A673 (cell line): ENCODE data around the gene THSD8. TPM values are rescaled to one million over a fixed set of nuclear protein-coding genes. Genes with fewer than 3 reads are reported as not detected.

Experiments
- BruUV-seq: library from RNA; stranded (reverse); fragments of 400-500 nt; replicated peaks from 2 replicates; lab custom pipeline; 2021; lab: Mats Ljungman, UMichigan
- CTCF ChIA-PET: fragments of 300-600 bp; sonication (Branson Sonifier 250); formaldehyde crosslinking; loops from one replicate; lab custom pipeline; 2022; ENCODE audit warnings: antibody characterized with exemption; lab: Charles Lee
- POLR2A ChIA-PET: fragments of 300-600 bp; sonication (Branson Sonifier 250); formaldehyde crosslinking; loops from one replicate; lab custom pipeline; 2022; ENCODE audit warnings: antibody characterized with exemption; ENCODE audit not compliant: low non-redundant PET; lab: Charles Lee
- DNase-seq: peaks from one replicate; pipeline ENCODE4 v3.0.0-alpha.2; 2015; ENCODE audit warnings: low spot score
- H3K27ac ChIP-seq: fragments of 200-600 bp; sonication (generic); 2 replicates; pipeline ENCODE4 v1.5.1; 2016; ENCODE audit warnings: mixed run types, low read depth, mild to moderate bottlenecking, mixed read lengths, antibody characterized with exemption, low read length; ENCODE audit not compliant: poor library complexity, severe bottlenecking
- H3K27me3 ChIP-seq: fragments of 200-600 bp; sonication (generic); replicated peaks from 2 replicates; pipeline ENCODE4 v1.6.1; 2017; ENCODE audit warnings: mixed run types, low read depth, mild to moderate bottlenecking, mixed read lengths, antibody characterized with exemption, low read length; ENCODE audit not compliant: insufficient read depth, poor library complexity
- H3K36me3 ChIP-seq: fragments of 200-600 bp; sonication (generic); 2 replicates; pipeline ENCODE4 v1.6.1; 2016; ENCODE audit warnings: mixed run types, mild to moderate bottlenecking, mixed read lengths, antibody characterized with exemption, low read length; ENCODE audit not compliant: insufficient read depth, poor library complexity, severe bottlenecking
- H3K4me1 ChIP-seq: fragments of 200-600 bp; sonication (generic); 2 replicates; pipeline ENCODE4 v1.6.1; 2017; ENCODE audit warnings: mixed run types, mild to moderate bottlenecking, mixed read lengths, antibody characterized with exemption, low read length; ENCODE audit not compliant: insufficient read depth, poor library complexity, severe bottlenecking
- H3K4me3 ChIP-seq: fragments of 200-600 bp; sonication (generic); 2 replicates; pipeline ENCODE4 v1.5.1; 2016; ENCODE audit warnings: low read depth, mixed run types, mild to moderate bottlenecking, mixed read lengths, low read length; ENCODE audit not compliant: poor library complexity, severe bottlenecking
- H3K9me3 ChIP-seq: fragments of 200-600 bp; sonication (generic); 2 replicates; pipeline ENCODE4 v1.6.1; 2016; ENCODE audit warnings: mixed run types, low read depth, mild to moderate bottlenecking, mixed read lengths, antibody characterized with exemption, low read length; ENCODE audit not compliant: poor library complexity, severe bottlenecking
- EZH2 ChIP-seq: fragments of 200-600 bp; sonication (generic); IDR thresholded peaks from 2 replicates; pipeline ENCODE4 v1.6.1; 2017; ENCODE audit warnings: borderline replicate concordance, low read depth, mild to moderate bottlenecking, mixed read lengths, antibody characterized with exemption, low read length; ENCODE audit not compliant: poor library complexity, severe bottlenecking
- intact Hi-C: fragments of 100-400 bp; cut with micrococcal nuclease; formaldehyde crosslinking; loops from one replicate; pipeline ENCODE4 v1.10.0; 2022; ENCODE audit not compliant: unreplicated experiment
- total RNA-seq: library from RNA; stranded (reverse); gene quantifications from 2 replicates; pipeline ENCODE4 v1.2.3, GENCODE V29; 2021
- TF ChIP-seq, protein P1 (sequence below): fragments of 300-800, 200-600 bp; sonication (generic); conservative IDR thresholded peaks from 2 replicates; pipeline ENCODE4 v1.5.1; 2017; ENCODE audit warnings: low read depth, mild to moderate bottlenecking, antibody characterized with exemption, low read length, moderate library complexity, mixed read lengths

THSD8 gene
- total RNA-seq, 1 experiment from 2014 or later, result 45.2 TPM

DNA sequence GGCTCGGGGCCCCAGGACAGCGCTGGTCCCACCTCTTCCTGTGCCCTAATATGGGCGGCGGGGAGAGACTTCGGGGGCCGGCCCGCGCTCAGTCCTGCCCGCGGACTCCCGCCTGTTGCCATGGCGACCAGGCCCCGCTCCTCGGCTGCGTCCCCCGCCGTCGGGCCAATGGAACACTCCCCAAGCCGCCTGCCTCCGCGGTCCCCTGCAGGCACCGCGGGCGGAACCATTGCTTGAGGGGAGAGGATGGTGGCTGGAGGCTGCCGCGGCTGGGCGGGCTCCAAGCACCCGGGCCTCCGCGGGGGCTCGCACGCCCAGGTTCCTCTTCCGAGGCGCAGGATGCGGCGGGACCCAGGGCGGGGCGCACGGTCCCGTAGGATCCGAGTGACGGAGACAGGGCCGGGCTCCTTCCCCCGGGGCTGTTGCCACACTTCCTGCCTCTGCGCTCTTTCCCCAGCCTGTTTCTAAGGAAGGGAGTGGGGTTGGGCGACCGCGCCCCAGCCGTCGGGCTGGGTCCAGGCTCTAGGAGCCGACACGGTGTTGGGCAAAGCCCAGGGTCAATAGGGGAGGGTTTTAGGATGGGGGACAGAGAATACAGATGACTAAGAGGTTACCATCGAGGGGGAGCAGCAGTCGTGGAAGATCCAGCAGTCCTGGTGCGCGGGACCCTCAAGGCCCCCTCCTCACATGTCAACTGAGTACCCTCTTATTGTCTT lies 11.8 kb upstream of the THSD8 start:
- CTCF ChIA-PET, result interaction anchor here (0.6 kb wide), 1 partner anchor 14 kb away, joined by 3 read pairs; no protein-coding TSS in a partner anchor
- Histone ChIP-seq H3K27me3 (no peaks in the 10 kb centered on the region), H3K27ac (peak overlapping the region; percentile 98), H3K9me3 (no peaks in the 10 kb centered on the region), H3K4me3 (peak overlapping the region; percentile 59), H3K36me3 (no peaks in the 10 kb centered on the region), H3K4me1 (peaks cover 34% of the 10 kb centered on the region)
- DNase-seq, result peak; percentile 99
- TF ChIP-seq, protein P1, sequence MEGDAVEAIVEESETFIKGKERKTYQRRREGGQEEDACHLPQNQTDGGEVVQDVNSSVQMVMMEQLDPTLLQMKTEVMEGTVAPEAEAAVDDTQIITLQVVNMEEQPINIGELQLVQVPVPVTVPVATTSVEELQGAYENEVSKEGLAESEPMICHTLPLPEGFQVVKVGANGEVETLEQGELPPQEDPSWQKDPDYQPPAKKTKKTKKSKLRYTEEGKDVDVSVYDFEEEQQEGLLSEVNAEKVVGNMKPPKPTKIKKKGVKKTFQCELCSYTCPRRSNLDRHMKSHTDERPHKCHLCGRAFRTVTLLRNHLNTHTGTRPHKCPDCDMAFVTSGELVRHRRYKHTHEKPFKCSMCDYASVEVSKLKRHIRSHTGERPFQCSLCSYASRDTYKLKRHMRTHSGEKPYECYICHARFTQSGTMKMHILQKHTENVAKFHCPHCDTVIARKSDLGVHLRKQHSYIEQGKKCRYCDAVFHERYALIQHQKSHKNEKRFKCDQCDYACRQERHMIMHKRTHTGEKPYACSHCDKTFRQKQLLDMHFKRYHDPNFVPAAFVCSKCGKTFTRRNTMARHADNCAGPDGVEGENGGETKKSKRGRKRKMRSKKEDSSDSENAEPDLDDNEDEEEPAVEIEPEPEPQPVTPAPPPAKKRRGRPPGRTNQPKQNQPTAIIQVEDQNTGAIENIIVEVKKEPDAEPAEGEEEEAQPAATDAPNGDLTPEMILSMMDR, result no peak
- no peak for TF ChIP-seq EZH2
- intact Hi-C loops, result loop anchor here (5.0 kb wide), 1 partner anchor 108 kb away; the partner anchor contains the start of gene DHPS
- POLR2A ChIA-PET, result no interaction called here
- BruUV-seq, result no TSS peak

DNA sequence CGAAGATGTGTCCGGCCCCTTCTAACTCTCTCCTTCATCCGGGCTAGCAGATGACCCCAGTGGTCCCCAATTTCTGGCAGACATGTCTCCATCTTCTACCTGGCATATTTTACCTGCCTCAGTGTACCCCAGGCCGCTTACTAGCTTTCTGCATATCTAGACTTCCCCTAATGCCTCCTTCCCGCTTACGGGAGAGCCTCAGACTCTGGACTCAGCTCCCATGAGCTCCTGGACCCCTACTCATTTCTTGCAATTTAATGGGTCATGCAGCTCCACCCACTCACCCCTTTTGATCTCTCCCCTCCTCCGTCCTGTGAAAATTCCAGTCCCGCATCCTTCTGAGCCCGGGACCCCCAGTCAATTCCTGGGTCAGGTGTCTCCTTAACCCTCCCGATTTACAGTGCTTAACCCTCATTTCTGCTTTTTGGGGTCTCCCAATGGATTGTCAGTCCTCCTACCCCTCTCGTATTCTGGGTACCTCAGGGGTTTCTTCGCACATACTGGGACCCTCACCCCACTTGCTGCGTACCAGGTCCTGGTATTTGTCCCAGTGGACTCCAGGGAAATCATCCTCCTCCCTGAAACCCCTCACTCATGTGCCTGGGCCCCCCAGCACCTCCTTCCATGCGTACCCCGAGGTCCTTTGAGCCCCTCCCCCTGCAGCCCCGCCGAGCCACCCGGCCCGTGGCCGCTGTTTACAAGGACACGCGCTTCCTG lies 11.1 kb upstream of the THSD8 start:
- peak overlapping the region; percentile 98 for H3K27ac ChIP-seq
- H3K4me3 ChIP-seq, result peak overlapping the region; percentile 59
- H3K4me1 ChIP-seq, result peaks cover 33% of the 10 kb centered on the region
- intact Hi-C loops, result loop anchor here (5.0 kb wide), 1 partner anchor 108 kb away; the partner anchor contains the start of gene DHPS
- no TSS peak for BruUV-seq
- ChIA-PET POLR2A (interaction anchor here (0.8 to 1.1 kb wide), 4 partner anchors 13 to 365 kb away, joined by 3 to 6 read pairs (median 3); partner anchors contain the start of gene FARSA), CTCF (interaction anchor here (0.7 to 3.0 kb wide), 3 partner anchors 13 to 24 kb away, joined by 3 to 29 read pairs (median 4); no protein-coding TSS in a partner anchor)
- no peaks in the 10 kb centered on the region for H3K27me3 ChIP-seq
- no peak for TF ChIP-seq EZH2
- TF ChIP-seq, protein P1, result no peak
- no peaks in the 10 kb centered on the region for H3K36me3 ChIP-seq
- DNase-seq, result no peak
- no peaks in the 10 kb centered on the region for H3K9me3 ChIP-seq

DNA sequence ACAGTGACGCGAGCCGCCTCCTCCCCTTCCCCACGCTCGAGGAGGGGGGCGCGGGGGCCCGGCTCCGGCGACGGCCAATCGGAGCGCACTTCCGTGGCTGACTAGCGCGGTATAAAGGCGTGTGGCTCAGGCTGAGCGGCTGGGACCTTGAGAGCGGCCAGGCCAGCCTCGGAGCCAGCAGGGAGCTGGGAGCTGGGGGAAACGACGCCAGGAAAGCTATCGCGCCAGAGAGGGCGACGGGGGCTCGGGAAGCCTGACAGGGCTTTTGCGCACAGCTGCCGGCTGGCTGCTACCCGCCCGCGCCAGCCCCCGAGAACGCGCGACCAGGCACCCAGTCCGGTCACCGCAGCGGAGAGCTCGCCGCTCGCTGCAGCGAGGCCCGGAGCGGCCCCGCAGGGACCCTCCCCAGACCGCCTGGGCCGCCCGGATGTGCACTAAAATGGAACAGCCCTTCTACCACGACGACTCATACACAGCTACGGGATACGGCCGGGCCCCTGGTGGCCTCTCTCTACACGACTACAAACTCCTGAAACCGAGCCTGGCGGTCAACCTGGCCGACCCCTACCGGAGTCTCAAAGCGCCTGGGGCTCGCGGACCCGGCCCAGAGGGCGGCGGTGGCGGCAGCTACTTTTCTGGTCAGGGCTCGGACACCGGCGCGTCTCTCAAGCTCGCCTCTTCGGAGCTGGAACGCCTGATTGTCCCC lies 10.4 kb upstream of the THSD8 start, which contains the start of gene JUNB:
JUNB (plus strand) TSS at position 142 of the 706 bp plus-strand sequence; CDS start at position 428, 286 bp downstream.
- H3K4me3 ChIP-seq, result peak within 1 kb of the TSS; percentile 59
- H3K27me3 ChIP-seq, result no peaks in the 10 kb centered on the region
- H3K9me3 ChIP-seq, result no peaks in the 10 kb centered on the region
- DNase-seq, result peak; percentile 97
- peak within 1 kb of the TSS; percentile 98 for H3K27ac ChIP-seq
- peaks cover 39% of the 10 kb centered on the region for H3K4me1 ChIP-seq
- H3K36me3 ChIP-seq, result no peaks in the 10 kb centered on the region
- ChIA-PET CTCF (interaction anchor here (0.6 to 3.0 kb wide), 5 partner anchors 14 to 114 kb away, joined by 3 to 29 read pairs (median 3); no protein-coding TSS in a partner anchor), POLR2A (interaction anchor here (0.6 to 1.1 kb wide), 5 partner anchors 14 to 364 kb away, joined by 3 to 6 read pairs (median 3); partner anchors contain the start of gene FARSA)
- intact Hi-C loops, result loop anchor here (5.0 kb wide), 1 partner anchor 109 kb away; the partner anchor contains the start of gene DHPS
- BruUV-seq, result TSS peak; percentile 65
- no peak for TF ChIP-seq EZH2
- TF ChIP-seq, protein P1, result no peak
